Neural progenitor cell (in vitro differentiated cells): Measurements from ENCODE around the gene FBN2. TPM values are rescaled to one million over a fixed set of nuclear protein-coding genes. Genes with fewer than 3 reads are reported as not detected.

Experiments used
- DNase-seq: peaks from one replicate; pipeline ENCODE4 v3.0.0-alpha.2; 2016; ENCODE audit warnings: low spot score
- H2AFZ ChIP-seq: fragments of 200-600 bp; sonication (generic); replicated peaks from 2 replicates; pipeline ENCODE4 v1.6.1; 2016; ENCODE audit warnings: antibody characterized with exemption
- H3F3A ChIP-seq: fragments of 200-600 bp; sonication (generic); 2 replicates; pipeline ENCODE4 v1.6.1; 2016; ENCODE audit warnings: antibody characterized with exemption, low read depth
- H3K27ac ChIP-seq: fragments of 200-600 bp; sonication (generic); 2 replicates; pipeline ENCODE4 v1.5.1; 2016; ENCODE audit warnings: mild to moderate bottlenecking
- H3K27me3 ChIP-seq: fragments of 200-600 bp; sonication (generic); 2 replicates; pipeline ENCODE4 v1.6.1; 2016; ENCODE audit warnings: mild to moderate bottlenecking, moderate library complexity
- H3K36me3 ChIP-seq: fragments of 200-600 bp; sonication (generic); 2 replicates; pipeline ENCODE4 v1.5.1; 2016
- H3K4me1 ChIP-seq: fragments of 200-600 bp; sonication (generic); 2 replicates; pipeline ENCODE4 v1.6.1; 2016; ENCODE audit warnings: mixed run types
- H3K4me2 ChIP-seq: fragments of 200-600 bp; sonication (generic); 2 replicates; pipeline ENCODE4 v1.6.1; 2016
- H3K4me3 ChIP-seq: fragments of 200-600 bp; sonication (generic); 2 replicates; pipeline ENCODE4 v1.5.1; 2016
- H3K79me2 ChIP-seq: fragments of 200-600 bp; sonication (generic); 2 replicates; pipeline ENCODE4 v1.6.1; 2016; ENCODE audit warnings: low read depth
- H3K9ac ChIP-seq: fragments of 200-600 bp; sonication (generic); 2 replicates; pipeline ENCODE4 v1.6.1; 2016
- H3K9me3 ChIP-seq: fragments of 200-600 bp; sonication (generic); 2 replicates; pipeline ENCODE4 v1.5.1; 2016; ENCODE audit warnings: low read depth
- H4K20me1 ChIP-seq: fragments of 200-600 bp; sonication (generic); 2 replicates; pipeline ENCODE4 v1.6.1; 2016; ENCODE audit warnings: low read depth
- H3K27ac Mint-ChIP-seq: 3 replicates; pipeline ENCODE4 v1.8.0; 2021; ENCODE audit warnings: mixed read lengths
- H3K27me3 Mint-ChIP-seq: 2 replicates; pipeline ENCODE4 v1.8.0; 2022; ENCODE audit warnings: low read depth, mild to moderate bottlenecking, inconsistent platforms, moderate library complexity, mixed read lengths; ENCODE audit not compliant: insufficient read depth
- H3K36me3 Mint-ChIP-seq: 3 replicates; pipeline ENCODE4 v1.8.0; 2021; ENCODE audit warnings: mixed read lengths
- H3K4me1 Mint-ChIP-seq: 3 replicates; pipeline ENCODE4 v1.8.0; 2021; ENCODE audit warnings: mixed read lengths
- H3K4me3 Mint-ChIP-seq: 3 replicates; pipeline ENCODE4 v1.8.0; 2021; ENCODE audit warnings: mild to moderate bottlenecking, moderate library complexity, mixed read lengths
- H3K9me3 Mint-ChIP-seq: 3 replicates; pipeline ENCODE4 v1.8.0; 2020; ENCODE audit warnings: mixed read lengths
- CTCF ChIP-seq: fragments of 200-600 bp; sonication (generic); IDR thresholded peaks from 2 replicates; pipeline ENCODE4 v1.5.1; 2017; ENCODE audit warnings: antibody characterized with exemption, mild to moderate bottlenecking
- EZH2 ChIP-seq: fragments of 200-600 bp; sonication (generic); IDR thresholded peaks from 2 replicates; pipeline ENCODE4 v1.6.1; 2017; ENCODE audit warnings: antibody characterized with exemption, mild to moderate bottlenecking, moderate library complexity
- EZH2phosphoT487 ChIP-seq: fragments of 200-600 bp; sonication (generic); IDR thresholded peaks from 2 replicates; pipeline ENCODE4 v1.6.1; 2017; ENCODE audit warnings: antibody characterized with exemption
- total RNA-seq: library from RNA; depleted of rRNA; stranded (reverse); fragments of >200 nt; gene quantifications from 2 replicates; pipeline ENCODE4 v1.2.3, GENCODE V29; 2015; ENCODE audit warnings: low replicate concordance

Gene FBN2
- total RNA-seq, 1 donor from 2014 or later, result 88.1 TPM

GRCh38 chr5:128366147-128366546 is 171.9 kb downstream of the FBN2 start:
- Histone ChIP-seq H3K36me3 (no peaks in the 10 kb centered on the region), H3K27me3 (no peaks in the 10 kb centered on the region), H3K27ac (no peak overlapping the region), H3K4me2 (no peak overlapping the region), H3K4me1 (peaks cover 7% of the 10 kb centered on the region), H4K20me1 (no peaks in the 10 kb centered on the region), H2AFZ (no peak overlapping the region), H3K79me2 (no peaks in the 10 kb centered on the region), H3K9ac (no peak overlapping the region), H3K9me3 (no peaks in the 10 kb centered on the region), H3K4me3 (no peak overlapping the region), H3F3A (peaks cover 6% of the 10 kb centered on the region)
- Mint-ChIP-seq H3K4me1 (peaks cover 2% of the 10 kb centered on the region), H3K4me3 (no peak overlapping the region), H3K9me3 (no peaks in the 10 kb centered on the region), H3K27ac (no peak overlapping the region), H3K27me3 (no peaks in the 10 kb centered on the region), H3K36me3 (peaks cover 14% of the 10 kb centered on the region)
- DNase-seq, result no peak
- TF ChIP-seq EZH2, result no peak
- no peak for TF ChIP-seq EZH2phosphoT487
- no peak for TF ChIP-seq CTCF

GRCh38 chr5:128362370-128362769 is 175.7 kb downstream of the FBN2 start:
- no peak overlapping the region for H2AFZ ChIP-seq
- TF ChIP-seq EZH2phosphoT487 (no peak), CTCF (no peak), EZH2 (no peak)
- no peak overlapping the region for H3K9ac ChIP-seq
- H3K27me3 ChIP-seq, result no peaks in the 10 kb centered on the region
- no peaks in the 10 kb centered on the region for H3K36me3 ChIP-seq
- no peak overlapping the region for H3K4me3 Mint-ChIP-seq
- no peaks in the 10 kb centered on the region for H3K9me3 ChIP-seq
- H3K4me2 ChIP-seq, result no peak overlapping the region
- no peak overlapping the region for H3K27ac ChIP-seq
- no peak for DNase-seq
- H3K27me3 Mint-ChIP-seq, result no peaks in the 10 kb centered on the region
- peaks cover 26% of the 10 kb centered on the region for H3F3A ChIP-seq
- peaks cover 3% of the 10 kb centered on the region for H3K36me3 Mint-ChIP-seq
- no peaks in the 10 kb centered on the region for H3K79me2 ChIP-seq
- no peaks in the 10 kb centered on the region for H3K9me3 Mint-ChIP-seq
- H3K4me1 Mint-ChIP-seq, result peaks cover 20% of the 10 kb centered on the region
- no peaks in the 10 kb centered on the region for H4K20me1 ChIP-seq
- H3K4me3 ChIP-seq, result no peak overlapping the region
- peaks cover 36% of the 10 kb centered on the region for H3K4me1 ChIP-seq
- H3K27ac Mint-ChIP-seq, result no peak overlapping the region

GRCh38 chr5:128358826-128359225 is 179.2 kb downstream of the FBN2 start:
- Histone ChIP-seq H3K27ac (peak overlapping the region; percentile 93), H3K9ac (no peak overlapping the region), H3K4me3 (no peak overlapping the region), H3F3A (peaks cover 26% of the 10 kb centered on the region), H4K20me1 (no peaks in the 10 kb centered on the region), H3K27me3 (no peaks in the 10 kb centered on the region), H2AFZ (no peak overlapping the region), H3K36me3 (no peaks in the 10 kb centered on the region), H3K4me2 (peak overlapping the region; percentile 40), H3K9me3 (no peaks in the 10 kb centered on the region), H3K79me2 (no peaks in the 10 kb centered on the region), H3K4me1 (peaks cover 36% of the 10 kb centered on the region)
- Mint-ChIP-seq H3K4me1 (peaks cover 27% of the 10 kb centered on the region), H3K4me3 (no peak overlapping the region), H3K36me3 (peaks cover 18% of the 10 kb centered on the region), H3K27ac (no peak overlapping the region), H3K27me3 (no peaks in the 10 kb centered on the region), H3K9me3 (no peaks in the 10 kb centered on the region)
- DNase-seq, result no peak
- TF ChIP-seq EZH2, result no peak

GRCh38 chr5:128357226-128357625 is 180.8 kb downstream of the FBN2 start:
- Histone ChIP-seq H2AFZ (no peak overlapping the region), H3K36me3 (no peaks in the 10 kb centered on the region), H3F3A (peaks cover 26% of the 10 kb centered on the region), H3K4me2 (no peak overlapping the region), H4K20me1 (no peaks in the 10 kb centered on the region), H3K4me3 (no peak overlapping the region), H3K79me2 (no peaks in the 10 kb centered on the region), H3K9ac (no peak overlapping the region), H3K9me3 (no peaks in the 10 kb centered on the region), H3K27me3 (no peaks in the 10 kb centered on the region), H3K4me1 (peaks cover 36% of the 10 kb centered on the region), H3K27ac (no peak overlapping the region)
- peaks cover 27% of the 10 kb centered on the region for H3K4me1 Mint-ChIP-seq
- H3K4me3 Mint-ChIP-seq, result no peak overlapping the region
- no peak for DNase-seq
- no peaks in the 10 kb centered on the region for H3K27me3 Mint-ChIP-seq
- H3K27ac Mint-ChIP-seq, result no peak overlapping the region
- H3K36me3 Mint-ChIP-seq, result peaks cover 14% of the 10 kb centered on the region
- H3K9me3 Mint-ChIP-seq, result no peaks in the 10 kb centered on the region
- TF ChIP-seq CTCF, result no peak
- TF ChIP-seq EZH2phosphoT487, result no peak
- TF ChIP-seq EZH2, result no peak
